Measurements from ENCODE around the gene CMA1. TPM values are rescaled to one million over a fixed set of nuclear protein-coding genes. Genes with fewer than 3 reads are reported as not detected.

The CMA1 gene
- total and polyA plus RNA-seq, 2 of the 8 experiments (the other 6 are each of a cell fraction or from before 2014, with no cell fraction given): not detected

DNA sequence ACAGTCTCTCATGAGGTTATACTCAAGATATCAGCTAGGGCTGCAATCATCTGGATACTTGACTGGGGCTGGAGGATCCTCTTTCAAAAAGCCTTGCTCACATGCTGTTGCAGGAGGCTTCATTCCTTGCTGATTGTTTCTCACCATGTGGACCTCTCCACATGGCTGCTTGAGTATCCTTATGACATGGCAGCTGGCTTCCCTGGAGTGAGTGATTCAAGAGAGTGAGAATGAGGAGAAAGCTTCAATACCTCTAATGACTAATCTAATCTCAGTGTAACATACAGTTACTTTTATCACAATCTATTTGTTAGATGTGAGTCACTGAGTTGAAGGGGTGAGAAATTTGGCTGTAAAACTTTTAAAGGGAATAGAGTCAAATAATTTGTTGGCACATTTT, 51.1 kb downstream of the CMA1 start:
- Histone ChIP-seq H3K9ac (replicated peaks in 1 of 4; ENCODE audit: extremely low read depth in 1 of 4, low read depth in 3 of 4, low read length in 3 of 4) (no peak overlapping the region), H4K8ac (ENCODE audit: extremely low read depth, insufficient read depth, low read length) (no peak overlapping the region), H4K91ac (replicated peaks; ENCODE audit: insufficient read length, low read length) (no peak overlapping the region), H3K23me2 (ENCODE audit: low read depth, low read length) (no peaks in the 10 kb centered on the region), H2AK5ac (ENCODE audit: low read depth, low read length) (no peak overlapping the region), H4K20me1 (replicated peaks in 1 of 2; ENCODE audit: control insufficient read depth in 1 of 2, insufficient read depth in 2 of 2, low read length in 2 of 2) (no peaks in the 10 kb centered on the region), H3K4me3 (ENCODE audit: extremely low read depth in 1 of 4, insufficient read depth in 2 of 4, low read depth in 3 of 4, low read length in 4 of 4) (no peak overlapping the region), H4K5ac (ENCODE audit: insufficient read length, low read depth, low read length) (no peak overlapping the region), H3K36me3 (ENCODE audit: control insufficient read depth in 2 of 4, insufficient read depth in 4 of 4, low read length in 3 of 4) (no peaks in the 10 kb centered on the region), H2BK12ac (ENCODE audit: low read depth, low read length) (no peak overlapping the region), H2BK5ac (ENCODE audit: low read depth, low read length) (no peak overlapping the region), H3K79me1 (ENCODE audit: low read depth, low read length) (no peaks in the 10 kb centered on the region), H3K4ac (replicated peaks; ENCODE audit: insufficient read length, low read depth, low read length) (no peak overlapping the region), H2AFZ (ENCODE audit: low read length) (no peak overlapping the region), H3K79me2 (ENCODE audit: control insufficient read depth in 1 of 2, insufficient read depth in 2 of 2, low read length in 2 of 2) (no peaks in the 10 kb centered on the region), H3K9me3 (ENCODE audit: insufficient read depth in 2 of 2, low read depth in 1 of 2, low read length in 1 of 2) (peaks cover 4 to 5% of the 10 kb centered on the region in 2 experiments; a peak in 1 of 4 replicates), H3K56ac (replicated peaks; ENCODE audit: insufficient read length, low read depth, low read length) (no peak overlapping the region), H3K4me1 (replicated peaks in 1 of 4; ENCODE audit: control insufficient read depth in 3 of 4, insufficient read depth in 4 of 4, low read length in 3 of 4) (no peaks in the 10 kb centered on the region), H2BK120ac (replicated peaks; ENCODE audit: low read depth, low read length) (no peak overlapping the region), H3K4me2 (ENCODE audit: insufficient read depth in 1 of 2, low read depth in 2 of 2, low read length in 2 of 2) (no peak overlapping the region), H2BK15ac (ENCODE audit: low read length) (no peak overlapping the region), H2BK20ac (ENCODE audit: low read length) (no peak overlapping the region), H3K27ac (ENCODE audit: low read depth, low read length) (no peak overlapping the region), H3K23ac (ENCODE audit: insufficient read length) (no peak overlapping the region), H3K27me3 (replicated peaks in 1 of 4; ENCODE audit: control insufficient read depth in 3 of 4, extremely low read depth in 1 of 4, insufficient read depth in 3 of 4, low read length in 3 of 4) (no peaks in the 10 kb centered on the region), H3K14ac (ENCODE audit: insufficient read length) (no peak overlapping the region), H3K18ac (ENCODE audit: extremely low read depth, low read length) (no peak overlapping the region)
- TF ChIP-seq ZNF274 (IDR thresholded peaks at IDR 0.05; ENCODE audit: borderline replicate concordance, extremely low read depth, low read length) (no peak), RNF2 (IDR thresholded peaks at IDR 0.05; ENCODE audit: borderline replicate concordance, low read depth, low read length, missing control alignments, poor library complexity, severe bottlenecking) (no peak), TBP (IDR thresholded peaks at IDR 0.05; ENCODE audit: low read depth, low read length) (no peak)
- FAIRE-seq (no peak), DNase-seq (ENCODE audit: low read depth in 1 of 2, low spot score in 2 of 2) (no peak)
- CTCF ChIA-PET (ENCODE audit: partially characterized antibody): interaction anchor here (1.4 kb wide), 1 partner anchor 25 kb away, joined by 4 read pairs; no protein-coding TSS in a partner anchor
- POLR2A ChIA-PET (ENCODE audit: partially characterized antibody): no interaction called here

Other genes with a start within 250 kb of the CMA1 start
- gene TGM1, start 245.1 kb downstream of the CMA1 start, total RNA-seq (2021; fragmentation: NEBNext Ultra II Directional; extraction: Animal tissue kit (Norgen Biotek cat#: 25700)): 2.0 and 2.2 TPM in 2 replicates
- gene TGM1, start 245.1 kb downstream of the CMA1 start, polyA plus RNA-seq (2011; rRNA removed): 1.8 and 4.1 TPM in 2 replicates
- 16.0 and 16.9 TPM in 2 replicates for gene RABGGTA, start 236.7 kb downstream of the CMA1 start, total RNA-seq (2021; fragmentation: NEBNext Ultra II Directional; extraction: Animal tissue kit (Norgen Biotek cat#: 25700))
- gene RABGGTA, start 236.7 kb downstream of the CMA1 start, polyA plus RNA-seq (2011; rRNA removed): 49.8 and 65.1 TPM in 2 replicates
- gene DHRS1, start 208.5 kb downstream of the CMA1 start, total RNA-seq (2021; fragmentation: NEBNext Ultra II Directional; extraction: Animal tissue kit (Norgen Biotek cat#: 25700)): 8.8 and 13.4 TPM in 2 replicates
- gene DHRS1, start 208.5 kb downstream of the CMA1 start, polyA plus RNA-seq (2011; rRNA removed): 31.7 and 40.2 TPM in 2 replicates
- gene NOP9, start 208.4 kb downstream of the CMA1 start, total RNA-seq (2021; fragmentation: NEBNext Ultra II Directional; extraction: Animal tissue kit (Norgen Biotek cat#: 25700)): 34.8 and 39.3 TPM in 2 replicates
- gene NOP9, start 208.4 kb downstream of the CMA1 start, polyA plus RNA-seq (2011; rRNA removed): 17.8 and 22.4 TPM in 2 replicates
- not detected in 2 replicates for gene CIDEB, start 200.3 kb downstream of the CMA1 start, total RNA-seq (2021; fragmentation: NEBNext Ultra II Directional; extraction: Animal tissue kit (Norgen Biotek cat#: 25700))
- 0.09 and 0.11 TPM in 2 replicates for gene CIDEB, start 200.3 kb downstream of the CMA1 start, polyA plus RNA-seq (2011; rRNA removed)
- gene LTB4R2, start 198.1 kb downstream of the CMA1 start, total RNA-seq (2021; fragmentation: NEBNext Ultra II Directional; extraction: Animal tissue kit (Norgen Biotek cat#: 25700)): 6.7 and 7.0 TPM in 2 replicates
- 5.3 and 9.8 TPM in 2 replicates for gene LTB4R2, start 198.1 kb downstream of the CMA1 start, polyA plus RNA-seq (2011; rRNA removed)
- 4.1 and 6.8 TPM in 2 replicates for gene LTB4R, start 196.8 kb downstream of the CMA1 start, total RNA-seq (2021; fragmentation: NEBNext Ultra II Directional; extraction: Animal tissue kit (Norgen Biotek cat#: 25700))
- gene LTB4R, start 196.8 kb downstream of the CMA1 start, polyA plus RNA-seq (2011; rRNA removed): 6.7 and 9.7 TPM in 2 replicates
- gene ADCY4, start 173.2 kb downstream of the CMA1 start, total RNA-seq (2021; fragmentation: NEBNext Ultra II Directional; extraction: Animal tissue kit (Norgen Biotek cat#: 25700)): 0.35 and 0.69 TPM in 2 replicates
- gene ADCY4, start 173.2 kb downstream of the CMA1 start, polyA plus RNA-seq (2011; rRNA removed): 0.27 and 0.57 TPM in 2 replicates
- gene RIPK3, start 168.3 kb downstream of the CMA1 start, total RNA-seq (2021; fragmentation: NEBNext Ultra II Directional; extraction: Animal tissue kit (Norgen Biotek cat#: 25700)): 0.39 and 0.55 TPM in 2 replicates
- 0.20 and 0.24 TPM in 2 replicates for gene RIPK3, start 168.3 kb downstream of the CMA1 start, polyA plus RNA-seq (2011; rRNA removed)
- gene NFATC4, start 140.1 kb downstream of the CMA1 start, total RNA-seq (2021; fragmentation: NEBNext Ultra II Directional; extraction: Animal tissue kit (Norgen Biotek cat#: 25700)): 47.3 and 51.2 TPM in 2 replicates
- 50.3 and 78.9 TPM in 2 replicates for gene NFATC4, start 140.1 kb downstream of the CMA1 start, polyA plus RNA-seq (2011; rRNA removed)
- gene NYNRIN, start 109.3 kb downstream of the CMA1 start, total RNA-seq (2021; fragmentation: NEBNext Ultra II Directional; extraction: Animal tissue kit (Norgen Biotek cat#: 25700)): 18.3 and 19.6 TPM in 2 replicates
- gene NYNRIN, start 109.3 kb downstream of the CMA1 start, polyA plus RNA-seq (2011; rRNA removed): 15.2 and 18.4 TPM in 2 replicates
- 0.52 and 0.54 TPM in 2 replicates for gene CBLN3, start 78.6 kb downstream of the CMA1 start, total RNA-seq (2021; fragmentation: NEBNext Ultra II Directional; extraction: Animal tissue kit (Norgen Biotek cat#: 25700))
- 0.72 and 1.00 TPM in 2 replicates for gene CBLN3, start 78.6 kb downstream of the CMA1 start, polyA plus RNA-seq (2011; rRNA removed)
- gene KHNYN, start 78.3 kb downstream of the CMA1 start, total RNA-seq (2021; fragmentation: NEBNext Ultra II Directional; extraction: Animal tissue kit (Norgen Biotek cat#: 25700)): 22.1 and 22.3 TPM in 2 replicates
- 7.6 and 9.2 TPM in 2 replicates for gene KHNYN, start 78.3 kb downstream of the CMA1 start, polyA plus RNA-seq (2011; rRNA removed)
- 45.2 and 46.7 TPM in 2 replicates for gene SDR39U1, start 65.5 kb downstream of the CMA1 start, total RNA-seq (2021; fragmentation: NEBNext Ultra II Directional; extraction: Animal tissue kit (Norgen Biotek cat#: 25700))
- 98.8 and 104 TPM in 2 replicates for gene SDR39U1, start 65.5 kb downstream of the CMA1 start, polyA plus RNA-seq (2011; rRNA removed)
- gene CTSG, start 68.0 kb upstream of the CMA1 start, total RNA-seq (2021; fragmentation: NEBNext Ultra II Directional; extraction: Animal tissue kit (Norgen Biotek cat#: 25700)): not detected in 2 replicates
- gene CTSG, start 68.0 kb upstream of the CMA1 start, polyA plus RNA-seq (2011; rRNA removed): not detected in 2 replicates
- gene GZMH, start 101.4 kb upstream of the CMA1 start, total RNA-seq (2021; fragmentation: NEBNext Ultra II Directional; extraction: Animal tissue kit (Norgen Biotek cat#: 25700)): not detected in 2 replicates
- gene GZMH, start 101.4 kb upstream of the CMA1 start, polyA plus RNA-seq (2011; rRNA removed): not detected in 2 replicates
- gene GZMB, start 125.9 kb upstream of the CMA1 start, total RNA-seq (2021; fragmentation: NEBNext Ultra II Directional; extraction: Animal tissue kit (Norgen Biotek cat#: 25700)): not detected in 2 replicates
- gene GZMB, start 125.9 kb upstream of the CMA1 start, polyA plus RNA-seq (2011; rRNA removed): not detected in 2 replicates

Data from H1 (cell line).